Measurements from ENCODE around the gene FGFBP3.

The FGFBP3 gene, protein sequence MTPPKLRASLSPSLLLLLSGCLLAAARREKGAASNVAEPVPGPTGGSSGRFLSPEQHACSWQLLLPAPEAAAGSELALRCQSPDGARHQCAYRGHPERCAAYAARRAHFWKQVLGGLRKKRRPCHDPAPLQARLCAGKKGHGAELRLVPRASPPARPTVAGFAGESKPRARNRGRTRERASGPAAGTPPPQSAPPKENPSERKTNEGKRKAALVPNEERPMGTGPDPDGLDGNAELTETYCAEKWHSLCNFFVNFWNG

GRCh38 chr10:91909117-91909677 is at the start of gene FGFBP3:
TSS of gene FGFBP3 (minus strand) at chr10:91909486. CDS start at chr10:91908969, 517 bp downstream.
- DNase-seq, result no peak

DNA sequence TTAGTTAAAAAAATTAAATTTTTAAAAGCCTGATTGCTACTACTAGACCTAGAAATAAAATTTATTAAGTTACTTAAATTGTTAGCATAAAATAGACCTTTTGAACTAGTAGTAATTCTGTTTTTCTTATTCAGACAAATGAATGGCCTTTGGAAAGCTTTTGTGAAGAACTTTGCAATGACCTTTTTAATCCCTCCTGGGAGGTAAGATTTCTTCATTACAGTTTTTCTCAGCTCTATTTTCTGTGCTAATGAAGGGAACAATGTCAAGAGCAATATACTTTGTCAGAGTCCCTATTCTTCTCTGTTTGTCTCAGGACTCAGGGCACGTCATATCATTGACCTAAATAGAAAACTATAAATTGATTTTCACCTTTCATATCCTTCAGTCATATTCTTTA is 47.8 kb upstream of the FGFBP3 start:
- no peak for DNase-seq

DNA sequence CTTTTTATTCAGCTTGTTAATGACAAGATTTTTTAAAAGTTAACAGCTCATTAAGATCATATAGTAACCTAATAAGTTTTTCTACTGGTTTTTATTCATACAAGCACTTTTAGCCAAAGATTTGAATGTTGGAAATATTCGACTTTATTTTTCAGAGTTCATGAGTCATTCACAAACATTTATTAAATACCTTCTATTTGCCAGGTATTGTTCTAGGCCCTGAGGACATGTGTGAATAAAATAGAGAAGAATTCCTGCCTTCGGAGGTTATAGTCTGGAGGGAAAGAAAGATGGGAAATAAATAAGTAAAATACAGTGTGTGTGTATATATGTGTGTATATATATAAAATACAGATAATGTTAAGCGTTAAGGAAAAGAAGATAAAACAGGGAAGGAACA is 45.8 kb upstream of the FGFBP3 start:
- no peak for DNase-seq

DNA sequence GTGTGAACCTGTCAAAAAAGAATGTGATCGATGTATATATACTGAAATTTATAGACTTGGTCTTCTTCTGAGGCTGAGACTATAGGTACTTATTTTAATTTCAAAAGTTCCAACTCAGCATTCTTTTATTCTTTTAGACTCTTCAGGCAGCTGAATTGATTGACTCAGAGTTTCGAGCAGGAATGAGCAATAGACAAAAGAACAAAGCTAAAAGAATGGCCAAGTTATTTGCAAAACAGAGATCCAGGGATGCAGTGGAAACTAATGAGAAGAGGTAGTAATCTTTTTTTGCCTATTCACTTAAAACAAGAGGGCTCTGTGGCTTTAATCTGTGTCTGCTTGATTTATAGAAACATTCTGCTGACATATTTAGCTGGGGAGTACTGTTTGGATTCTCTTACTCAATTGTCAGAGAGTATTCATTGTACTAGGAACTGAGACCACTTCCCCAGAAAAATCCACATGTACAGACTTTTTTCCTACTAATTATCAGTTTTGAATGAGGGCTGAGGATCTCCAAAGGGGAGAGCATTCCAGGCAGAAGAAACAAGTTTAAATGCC is 44.4 kb upstream of the FGFBP3 start:
- no peak for DNase-seq

GRCh38 chr10:91944880-91945630 is 35.8 kb upstream of the FGFBP3 start:
- no peak for DNase-seq

DNA sequence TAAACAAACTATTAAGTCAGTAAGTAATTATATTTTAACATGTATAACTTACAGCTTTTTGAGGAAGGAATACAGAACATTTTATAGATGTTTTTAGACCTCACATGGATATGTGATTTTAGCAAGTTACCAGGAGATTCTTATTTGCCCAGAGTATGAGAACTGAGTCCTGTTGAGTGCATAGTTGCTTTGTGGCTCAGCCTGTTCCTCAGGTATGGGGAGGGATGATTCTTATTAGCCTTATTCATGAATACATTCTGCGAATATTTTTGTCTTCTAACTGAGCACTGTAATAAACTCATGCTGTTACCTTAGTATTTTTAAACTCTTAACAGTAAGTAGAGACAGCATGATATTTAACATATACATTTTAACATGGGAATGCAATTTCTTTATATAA is 32.1 kb upstream of the FGFBP3 start:
- no peak for DNase-seq

- no peak for DNase-seq
These were observed 30.4 kb upstream of the FGFBP3 start for GRCh38 chr10:91939653-91940052.

DNA sequence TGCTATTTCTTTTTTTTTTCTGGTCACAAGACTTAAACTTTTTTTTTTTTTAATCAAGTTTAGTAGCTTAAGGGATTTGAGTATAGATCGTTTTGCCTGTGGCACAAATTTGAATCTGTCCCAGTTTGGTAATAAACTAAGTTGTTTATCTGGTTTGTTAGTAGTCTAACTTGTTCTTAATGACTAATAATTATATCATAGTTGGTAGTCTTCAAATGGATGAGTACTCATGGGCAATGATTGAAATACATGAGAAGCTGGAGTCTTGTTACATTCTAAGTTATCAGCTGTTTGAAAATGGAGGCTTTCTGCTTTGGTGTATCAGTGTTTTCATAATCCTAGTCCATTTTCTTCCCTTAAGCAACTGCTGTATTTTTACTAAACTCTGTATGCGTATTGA is 26.6 kb upstream of the FGFBP3 start:
- DNase-seq, result no peak

DNA sequence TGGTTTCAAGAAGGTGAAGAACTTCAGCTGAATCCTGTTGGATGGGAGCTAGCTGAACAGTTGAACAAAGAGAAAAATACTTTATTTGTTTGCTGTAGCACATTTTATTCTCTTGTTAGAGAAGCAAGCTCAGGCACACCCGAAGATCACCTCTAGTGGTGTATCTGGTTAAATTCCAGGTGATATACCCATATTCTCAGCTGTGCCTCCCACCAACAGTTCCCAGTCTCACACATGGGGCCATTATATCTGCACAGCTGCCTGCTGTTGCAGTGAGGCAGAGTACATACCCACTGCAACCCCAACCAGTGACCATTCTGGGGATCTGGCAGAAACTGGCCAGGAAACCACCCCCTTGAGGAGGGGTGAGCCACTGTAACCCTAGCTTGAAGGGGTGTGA is 23.5 kb upstream of the FGFBP3 start:
- DNase-seq, result no peak

DNA sequence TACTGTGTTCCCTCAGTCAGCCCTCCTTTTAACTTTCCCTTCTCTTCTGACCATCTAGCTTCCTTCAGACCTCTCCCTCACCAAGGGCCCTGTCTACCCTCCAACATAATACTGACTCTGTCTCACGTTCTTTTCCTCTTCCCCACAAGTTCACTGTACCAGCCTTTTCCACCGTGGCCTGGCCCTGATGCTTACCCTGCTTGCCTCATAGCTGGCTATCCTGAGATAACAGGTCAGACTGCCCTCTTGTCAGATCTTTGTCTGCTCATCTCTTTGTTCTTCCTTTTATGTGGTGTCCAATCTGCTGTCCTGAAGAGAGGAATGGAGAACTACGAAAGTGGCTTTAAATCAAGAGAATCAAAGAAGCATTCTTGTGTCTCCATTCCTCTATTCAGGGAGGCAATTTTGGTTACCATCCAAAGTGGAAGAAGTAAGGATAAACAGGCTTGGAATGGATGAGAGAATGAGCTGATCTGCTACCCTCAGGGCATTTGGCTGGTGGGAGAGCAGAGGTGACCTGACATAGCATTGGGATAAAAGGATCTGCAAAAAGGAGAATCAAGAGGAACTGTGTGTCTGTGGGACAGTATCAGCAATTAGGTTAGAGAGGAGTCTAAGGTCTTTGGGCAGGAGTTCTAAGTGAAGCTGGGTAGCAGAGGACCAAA is 22.4 kb upstream of the FGFBP3 start:
- DNase-seq, result no peak

DNA sequence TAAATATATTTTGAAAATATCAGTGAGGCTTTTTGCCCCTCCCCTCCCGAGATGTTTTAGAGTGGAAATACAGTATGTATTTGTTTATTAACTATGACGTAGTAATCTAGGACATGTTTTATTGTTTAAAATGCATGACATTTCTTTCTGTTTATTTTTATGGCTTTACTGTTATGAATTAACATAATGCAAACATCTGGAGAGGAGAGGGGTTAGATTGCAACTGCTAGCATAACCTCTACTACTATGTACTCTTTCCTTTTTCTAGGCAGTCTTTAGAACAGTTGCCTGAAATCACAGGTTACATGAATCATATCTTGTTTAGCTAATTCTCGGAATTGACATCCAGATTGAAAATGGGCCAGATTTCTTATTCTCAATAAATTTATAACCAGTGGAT is 21.7 kb upstream of the FGFBP3 start:
- no peak for DNase-seq

GRCh38 chr10:91925022-91925320 is 15.7 kb upstream of the FGFBP3 start:
- no peak for DNase-seq

DNA sequence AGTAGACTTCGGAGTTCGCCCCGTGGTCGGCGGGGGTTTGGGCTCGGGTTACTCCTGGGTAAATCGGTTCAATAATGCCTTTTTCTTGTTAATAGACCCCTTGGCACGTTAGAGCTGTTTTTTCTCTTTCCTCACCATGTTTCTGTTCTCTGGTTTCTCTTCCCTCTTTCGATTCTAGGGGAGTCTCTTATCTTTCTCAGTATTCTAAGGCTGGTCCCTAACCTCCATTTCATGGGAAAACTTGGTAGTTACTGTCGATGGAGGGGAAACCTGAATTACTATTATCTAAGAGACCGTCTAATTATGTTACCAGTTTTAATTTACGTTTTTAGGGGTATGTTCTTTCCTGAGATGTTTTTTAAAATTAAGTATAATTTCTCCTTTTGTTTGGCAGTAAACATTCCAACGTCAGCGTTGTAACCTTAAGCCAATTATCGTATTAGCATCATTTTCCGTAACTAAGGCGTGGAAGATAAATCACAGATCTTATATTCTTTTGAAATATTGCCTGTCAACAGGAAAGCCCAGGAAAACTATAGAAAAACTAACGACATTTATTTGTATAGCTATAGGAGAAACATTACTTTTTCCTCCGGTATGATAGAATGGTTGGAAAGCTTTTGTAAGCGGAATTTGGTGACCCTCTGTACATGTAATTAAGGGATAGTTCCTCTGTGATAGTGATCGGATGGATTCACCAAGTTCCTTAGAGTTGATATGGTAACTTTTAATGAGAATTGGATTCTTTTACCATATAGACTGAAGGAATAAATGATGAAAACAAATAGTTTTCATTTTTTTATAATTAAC is 15.1 kb upstream of the FGFBP3 start:
- DNase-seq, result no peak

GRCh38 chr10:91923371-91924211 is 14.3 kb upstream of the FGFBP3 start, which contains the start of gene BTAF1:
TSS of gene BTAF1 (plus strand) at chr10:91923770. CDS start at chr10:91924077, 307 bp downstream.
- peak; percentile 39 for DNase-seq

- DNase-seq, result no peak
These were observed 10.4 kb upstream of the FGFBP3 start for GRCh38 chr10:91919651-91920050.

DNA sequence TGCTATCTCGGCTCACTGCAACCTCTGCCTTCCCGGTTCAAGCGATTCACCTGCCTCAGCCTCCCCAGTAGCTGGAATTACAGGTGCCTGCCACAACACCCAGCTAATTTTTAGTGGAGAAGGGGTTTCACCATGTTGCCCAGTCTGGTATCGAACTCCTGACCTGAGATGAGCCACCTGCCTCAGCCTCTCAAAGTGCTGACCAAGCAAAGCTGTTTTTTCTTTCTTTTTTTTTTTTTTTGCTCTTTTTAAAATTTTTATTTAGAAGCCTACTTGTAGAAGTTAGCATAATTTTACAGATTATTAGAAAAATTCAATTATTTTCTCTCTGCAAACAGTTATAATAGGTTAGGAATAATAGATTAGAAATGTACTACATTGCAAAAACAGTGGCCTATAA is 1.2 kb upstream of the FGFBP3 start:
- no peak for DNase-seq

DNA sequence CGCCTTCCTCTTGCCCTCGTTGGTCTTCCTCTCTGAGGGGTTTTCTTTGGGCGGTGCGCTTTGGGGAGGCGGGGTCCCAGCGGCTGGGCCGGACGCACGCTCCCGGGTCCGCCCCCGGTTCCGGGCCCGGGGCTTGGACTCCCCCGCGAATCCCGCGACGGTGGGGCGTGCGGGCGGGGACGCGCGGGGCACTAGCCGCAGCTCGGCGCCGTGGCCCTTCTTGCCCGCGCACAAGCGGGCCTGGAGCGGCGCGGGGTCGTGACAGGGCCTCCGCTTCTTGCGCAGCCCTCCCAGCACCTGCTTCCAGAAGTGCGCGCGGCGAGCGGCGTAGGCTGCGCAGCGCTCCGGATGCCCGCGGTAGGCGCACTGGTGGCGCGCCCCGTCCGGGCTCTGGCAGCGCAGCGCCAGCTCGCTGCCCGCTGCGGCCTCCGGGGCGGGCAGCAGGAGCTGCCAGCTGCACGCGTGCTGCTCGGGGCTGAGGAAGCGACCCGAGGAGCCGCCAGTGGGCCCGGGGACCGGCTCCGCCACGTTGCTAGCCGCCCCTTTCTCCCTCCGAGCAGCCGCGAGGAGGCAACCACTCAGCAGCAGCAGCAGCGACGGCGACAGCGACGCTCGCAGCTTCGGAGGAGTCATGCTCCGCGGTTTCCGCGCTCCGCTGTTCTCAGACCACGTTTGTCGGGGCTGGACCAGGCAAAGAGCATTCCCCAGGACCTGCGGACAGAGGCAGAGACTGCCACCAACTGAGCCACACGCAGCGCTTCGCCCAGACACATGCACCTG is 759 bp downstream of the FGFBP3 start:
- DNase-seq, result no peak

DNA sequence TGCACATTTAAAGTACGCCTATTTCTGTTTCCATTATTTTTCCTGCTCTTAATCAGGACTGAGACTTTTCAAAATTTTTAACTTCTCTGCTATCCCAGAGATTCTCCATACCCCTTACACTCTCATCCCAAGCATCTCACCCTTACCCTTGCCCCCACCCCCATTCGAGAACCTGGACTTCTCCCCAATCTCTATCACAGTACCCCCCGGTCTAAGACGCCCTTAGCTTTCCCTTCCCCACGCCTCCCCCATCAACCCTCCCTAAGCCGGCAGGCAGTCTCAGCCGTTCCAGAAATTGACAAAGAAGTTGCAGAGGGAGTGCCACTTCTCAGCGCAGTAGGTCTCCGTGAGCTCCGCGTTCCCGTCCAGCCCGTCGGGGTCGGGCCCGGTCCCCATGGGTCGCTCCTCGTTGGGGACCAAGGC is 1.4 kb downstream of the FGFBP3 start:
- no peak for DNase-seq

DNA sequence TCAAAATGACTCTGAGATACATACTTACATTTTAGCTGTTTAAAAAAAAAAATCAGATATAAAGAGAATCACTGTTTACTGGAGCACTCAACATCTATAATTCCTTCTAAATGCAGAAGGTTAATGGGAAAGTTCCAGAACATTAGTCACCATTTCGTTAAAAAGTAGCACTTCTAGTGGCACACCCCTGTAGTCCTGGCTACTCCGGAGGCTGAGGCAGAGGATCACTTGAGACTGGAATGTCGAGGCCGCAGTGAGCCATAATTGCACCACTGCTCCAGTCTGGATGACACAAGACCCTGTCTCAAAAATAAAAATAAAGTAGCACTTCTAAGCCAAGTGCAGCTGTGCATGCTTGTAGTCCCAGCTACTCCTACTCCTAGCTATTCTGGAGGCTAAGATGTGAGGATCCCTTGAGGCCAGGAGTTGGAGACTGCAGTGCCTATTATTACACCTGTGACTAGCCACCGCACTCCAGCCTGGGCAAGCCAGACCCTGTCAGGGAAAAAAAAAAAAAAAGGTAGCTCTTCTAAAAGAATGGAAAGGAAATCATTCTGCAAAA is 2.2 kb downstream of the FGFBP3 start:
- no peak for DNase-seq
